ENCODE results near the gene PKD2L2.
"Not testable (repeated sequence)": the region's sequence is repeated elsewhere in the genome, so short reads cannot be mapped to it uniquely, and the experiment has no call there.

PKD2L2 gene

DNA sequence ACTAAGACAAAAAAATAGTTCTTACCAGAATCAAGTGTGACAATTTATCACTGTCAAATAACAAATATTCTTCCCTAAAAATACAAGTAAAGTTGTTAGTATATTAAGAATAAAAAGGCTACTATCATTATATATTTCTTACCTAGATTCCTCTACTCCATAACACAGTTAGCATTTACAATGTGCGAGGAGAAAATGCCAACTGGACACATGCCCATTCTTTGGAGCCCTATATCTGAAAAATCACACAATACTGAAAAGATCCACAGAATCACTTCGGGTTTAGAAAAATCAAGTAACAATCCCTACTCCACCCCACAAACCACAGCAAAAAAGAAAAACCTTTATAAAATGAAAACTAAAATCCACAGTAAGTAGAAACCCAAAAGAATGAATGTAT is 70.9 kb downstream of the PKD2L2 start:
- DNase-seq = no peak

DNA sequence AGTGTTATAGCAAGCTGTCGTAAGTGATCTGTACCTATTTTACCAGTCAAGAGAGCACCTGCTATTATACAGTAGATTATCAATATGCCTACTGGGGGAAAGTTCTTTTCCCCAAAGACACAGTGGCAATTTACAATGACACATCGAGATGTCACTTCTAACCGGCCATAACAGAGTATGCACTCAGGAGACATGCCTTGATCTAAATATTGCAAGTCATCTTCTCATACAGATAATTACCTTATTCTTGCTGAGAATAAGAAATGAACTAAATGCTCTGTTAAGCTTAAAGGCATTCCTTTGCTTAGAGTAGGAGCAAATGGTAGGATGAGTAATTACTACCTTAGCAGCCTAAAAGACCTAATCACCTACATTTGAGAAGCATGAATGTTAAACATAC is 71.6 kb downstream of the PKD2L2 start:
- no peak for DNase-seq

- DNase-seq = not testable (repeated sequence)
These were observed 81.1 kb downstream of the PKD2L2 start for GRCh38 chr5:137970384-137970783.

GRCh38 chr5:137975208-137975607 is 86.0 kb downstream of the PKD2L2 start:
- DNase-seq = no peak

DNA sequence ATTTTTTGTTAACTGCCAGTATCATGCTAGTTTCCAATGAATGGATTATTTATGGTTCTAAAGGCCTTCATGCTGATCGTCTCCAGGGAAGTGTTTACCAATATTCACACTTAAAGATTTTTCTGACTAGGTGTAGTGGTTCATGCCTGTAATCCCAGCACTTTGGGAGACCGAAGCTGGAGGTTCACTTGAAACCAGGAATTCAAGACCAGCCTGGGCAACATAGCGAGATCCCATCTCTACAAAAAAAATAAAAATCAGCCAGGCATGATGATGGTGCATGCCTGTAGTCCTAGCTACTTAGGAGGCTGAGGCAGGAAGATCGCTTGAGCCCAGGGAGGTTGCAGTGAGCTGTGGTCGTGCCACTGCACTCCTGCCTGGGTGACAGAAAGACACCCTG is 100.2 kb downstream of the PKD2L2 start:
- no peak for DNase-seq
